H9 (cell line): ENCODE results near the gene LRRC14B. TPM values are rescaled to one million over a fixed set of nuclear protein-coding genes. Genes with fewer than 3 reads are reported as not detected.

Source experiments
- DNase-seq: peaks from one replicate; pipeline ENCODE4 v3.0.0-alpha.2; 2017
- H2AFZ ChIP-seq: one replicate; pipeline ENCODE4 v1.6.1; 2013; ENCODE audit warnings: mild to moderate bottlenecking, low read length, control low read depth, moderate library complexity
- H2AK5ac ChIP-seq: 2 replicates; pipeline ENCODE4 v1.6.1; 2013; ENCODE audit warnings: low read length, control low read depth, mixed read lengths; ENCODE audit not compliant: insufficient read length
- H2BK120ac ChIP-seq: one replicate; pipeline ENCODE4 v1.6.1; 2013; ENCODE audit warnings: low read depth, mild to moderate bottlenecking, low read length, control low read depth, inconsistent platforms; ENCODE audit not compliant: poor library complexity, severe bottlenecking
- H2BK12ac ChIP-seq: 2 replicates; pipeline ENCODE4 v1.6.1; 2013; ENCODE audit warnings: low read length, control low read depth, mixed read lengths, low read depth; ENCODE audit not compliant: insufficient read length
- H2BK15ac ChIP-seq: 2 replicates; pipeline ENCODE4 v1.6.1; 2013; ENCODE audit warnings: low read depth, low read length, control low read depth
- H2BK20ac ChIP-seq: one replicate; pipeline ENCODE4 v1.6.1; 2013; ENCODE audit warnings: low read depth, mild to moderate bottlenecking, low read length, control low read depth, inconsistent platforms; ENCODE audit not compliant: poor library complexity, severe bottlenecking
- H2BK5ac ChIP-seq: 2 replicates; pipeline ENCODE4 v1.6.1; 2013; ENCODE audit warnings: low read length, control low read depth, mixed read lengths; ENCODE audit not compliant: insufficient read length
- H3K14ac ChIP-seq: 2 replicates; pipeline ENCODE4 v1.6.1; 2013; ENCODE audit warnings: low read length, control low read depth; ENCODE audit not compliant: insufficient read depth
- H3K18ac ChIP-seq: 2 replicates; pipeline ENCODE4 v1.6.1; 2013; ENCODE audit warnings: low read depth, mild to moderate bottlenecking, mixed read lengths, low read length, control low read depth; ENCODE audit not compliant: insufficient read length
- H3K23ac ChIP-seq: 2 replicates; pipeline ENCODE4 v1.6.1; 2013; ENCODE audit warnings: low read length, control low read depth, mixed read lengths, low read depth; ENCODE audit not compliant: insufficient read length
- H3K23me2 ChIP-seq: 2 replicates; pipeline ENCODE4 v1.6.1; 2013; ENCODE audit warnings: low read depth, mild to moderate bottlenecking, mixed read lengths, low read length, control low read depth; ENCODE audit not compliant: insufficient read length, poor library complexity, severe bottlenecking
- H3K27ac ChIP-seq: 2 replicates; pipeline ENCODE4 v1.5.1; 2013; ENCODE audit warnings: low read length, control low read depth, mixed read lengths, low read depth; ENCODE audit not compliant: insufficient read length
- H3K27me3 ChIP-seq: 2 replicates; pipeline ENCODE4 v1.6.1; 2013; ENCODE audit warnings: low read length, control low read depth, inconsistent platforms; ENCODE audit not compliant: insufficient read depth
- H3K4ac ChIP-seq: 2 replicates; pipeline ENCODE4 v1.6.1; 2013; ENCODE audit warnings: low read depth, mild to moderate bottlenecking, control low read depth, inconsistent platforms, low read length, moderate library complexity
- H3K4me1 ChIP-seq: 2 replicates; pipeline ENCODE4 v1.6.1; 2013; ENCODE audit warnings: low read length, control low read depth, inconsistent platforms; ENCODE audit not compliant: insufficient read depth
- H3K4me2 ChIP-seq: 2 replicates; pipeline ENCODE4 v1.6.1; 2013; ENCODE audit warnings: low read length, control low read depth, mixed read lengths; ENCODE audit not compliant: insufficient read length, insufficient read depth
- H3K56ac ChIP-seq: 2 replicates; pipeline ENCODE4 v1.6.1; 2013; ENCODE audit warnings: low read depth, mild to moderate bottlenecking, mixed read lengths, low read length, control low read depth; ENCODE audit not compliant: insufficient read length
- H3K79me1 ChIP-seq: 2 replicates; pipeline ENCODE4 v1.6.1; 2013; ENCODE audit warnings: low read depth, mild to moderate bottlenecking, moderate library complexity, low read length, control low read depth, inconsistent platforms; ENCODE audit not compliant: insufficient read depth, poor library complexity, severe bottlenecking
- H3K79me2 ChIP-seq: 2 replicates; pipeline ENCODE4 v1.6.1; 2013; ENCODE audit warnings: low read length, control low read depth, inconsistent platforms; ENCODE audit not compliant: insufficient read depth
- H3K9ac ChIP-seq: 2 replicates; pipeline ENCODE4 v1.6.1; 2013; ENCODE audit warnings: low read length, control low read depth, mixed read lengths; ENCODE audit not compliant: insufficient read length; ENCODE audit errors: extremely low read depth
- H3K9me3 ChIP-seq: one replicate; pipeline ENCODE4 v1.6.1; 2013; ENCODE audit warnings: low read depth, low read length, inconsistent platforms; ENCODE audit not compliant: control insufficient read depth
- H3T11ph ChIP-seq: one replicate; pipeline ENCODE4 v1.6.1; 2013; ENCODE audit warnings: mild to moderate bottlenecking, low read length, control low read depth, inconsistent platforms
- H4K20me1 ChIP-seq: one replicate; pipeline ENCODE4 v1.6.1; 2013; ENCODE audit not compliant: control insufficient read depth, insufficient read length, insufficient read depth
- H4K5ac ChIP-seq: 2 replicates; pipeline ENCODE4 v1.6.1; 2013; ENCODE audit warnings: low read depth, mild to moderate bottlenecking, mixed read lengths, low read length, control low read depth; ENCODE audit not compliant: insufficient read length
- H4K8ac ChIP-seq: replicated peaks from 2 replicates; pipeline ENCODE4 v1.6.1; 2013; ENCODE audit warnings: low read length, control low read depth, mixed read lengths, low read depth; ENCODE audit not compliant: insufficient read length
- H4K91ac ChIP-seq: 2 replicates; pipeline ENCODE4 v1.6.1; 2013; ENCODE audit warnings: low read depth, mild to moderate bottlenecking, moderate library complexity, mixed read lengths, low read length, control low read depth; ENCODE audit not compliant: insufficient read length
- H3K27ac Mint-ChIP-seq, 3 experiments: 2 replicates in 2 of 3; 3 replicates in 1 of 3; pipeline ENCODE4 v1.8.0; 2020 to 2021; ENCODE audit warnings: mixed read lengths in 3 of 3, mild to moderate bottlenecking in 1 of 3, moderate library complexity in 1 of 3
- H3K27me3 Mint-ChIP-seq: 2 replicates; pipeline ENCODE4 v1.8.0; 2021; ENCODE audit warnings: low read depth, mild to moderate bottlenecking, moderate library complexity, mixed read lengths
- H3K36me3 Mint-ChIP-seq, 3 experiments: 2 replicates in 2 of 3; 3 replicates in 1 of 3; pipeline ENCODE4 v1.8.0; 2020 to 2021; ENCODE audit warnings: low read depth in 3 of 3, mixed read lengths in 3 of 3; ENCODE audit not compliant: insufficient read depth in 1 of 3
- H3K4me1 Mint-ChIP-seq, 2 experiments: 2 replicates each; pipeline ENCODE4 v1.8.0; 2020; ENCODE audit warnings: mixed read lengths in 2 of 2
- H3K4me3 Mint-ChIP-seq, 2 experiments: 2 replicates in 1 of 2; 3 replicates in 1 of 2; pipeline ENCODE4 v1.8.0; 2020 to 2021; ENCODE audit warnings: mild to moderate bottlenecking in 2 of 2, mixed read lengths in 2 of 2, moderate library complexity in 1 of 2
- H3K9me3 Mint-ChIP-seq, 2 experiments: 2 replicates in 1 of 2; 3 replicates in 1 of 2; pipeline ENCODE4 v1.8.0; 2020; ENCODE audit warnings: mild to moderate bottlenecking in 2 of 2, mixed read lengths in 2 of 2, moderate library complexity in 1 of 2
- CTCF ChIP-seq: fragments of 200-600 bp; sonication (generic); conservative IDR thresholded peaks from 3 replicates; pipeline ENCODE4 v1.8.0; 2021; ENCODE audit warnings: antibody characterized with exemption, mild to moderate bottlenecking
- WGBS: extraction: QIAGEN DNeasy Blood & Tissue Kit; methylation state at CpG from one replicate; pipeline ENCODE4 v1.1.7; 2013; ENCODE audit warnings: missing lambda C conversion rate, low lambda C conversion rate, mixed read lengths; ENCODE audit not compliant: insufficient read length; ENCODE audit errors: extremely low coverage; 5-methylcytosine and 5-hydroxymethylcytosine counted together
- total RNA-seq: library from RNA; stranded (reverse); gene quantifications from 2 replicates; pipeline ENCODE4 v1.2.1, GENCODE V29; 2021

The LRRC14B gene
- total RNA-seq, 1 experiment from 2014 or later: not detected

- Histone ChIP-seq H3K79me1 (no peaks in the 10 kb centered on the region), H3T11ph (no peak overlapping the region), H3K9ac (no peak overlapping the region), H2BK15ac (no peak overlapping the region), H2BK20ac (no peak overlapping the region), H3K4ac (no peak overlapping the region), H3K14ac (no peak overlapping the region), H4K20me1 (no peaks in the 10 kb centered on the region), H3K79me2 (no peaks in the 10 kb centered on the region), H4K8ac (no peak overlapping the region), H2AK5ac (no peak overlapping the region), H3K56ac (no peak overlapping the region), H3K9me3 (no peaks in the 10 kb centered on the region), H2BK5ac (no peak overlapping the region), H4K91ac (no peak overlapping the region), H3K27ac (no peak overlapping the region), H2AFZ (no peak overlapping the region), H4K5ac (no peak overlapping the region), H3K27me3 (no peaks in the 10 kb centered on the region), H3K23ac (no peak overlapping the region), H3K23me2 (no peaks in the 10 kb centered on the region), H3K4me1 (no peaks in the 10 kb centered on the region), H3K18ac (no peak overlapping the region), H2BK12ac (no peak overlapping the region), H2BK120ac (no peak overlapping the region), H3K4me2 (no peak overlapping the region)
- no peak overlapping the region for H3K4me3 Mint-ChIP-seq
- DNase-seq: no peak
- TF ChIP-seq CTCF: no peak
- H3K36me3 Mint-ChIP-seq: peaks cover 0 to under 1% (median 0%) of the 10 kb centered on the region in 3 experiments; a peak in 2 of 7 replicates
- peaks cover 8% of the 10 kb centered on the region for H3K27me3 Mint-ChIP-seq
- H3K9me3 Mint-ChIP-seq: no peaks in the 10 kb centered on the region
- WGBS: no CpG with 5 or more reads among the region's 36 CpGs
- H3K4me1 Mint-ChIP-seq: peaks cover 0 to 4% of the 10 kb centered on the region in 2 experiments; a peak in 1 of 4 replicates
- peak overlapping the region in 1 of 3 experiments; percentile 93; a peak in 2 of 7 replicates for H3K27ac Mint-ChIP-seq
These were observed 3.4 kb downstream of the LRRC14B start for GRCh38 chr5:194603-195209.
